HUES48 (cell line): ENCODE measurements around the gene EGR2.
"Not testable (repeated sequence)": the region's sequence is repeated elsewhere in the genome, so short reads cannot be mapped to it uniquely, and the experiment has no call there.

Experiments
- H3K27ac ChIP-seq: one replicate; pipeline ENCODE4 v1.7.0; 2013; ENCODE audit warnings: low read depth, low read length, inconsistent platforms
- H3K27me3 ChIP-seq: 2 replicates; pipeline ENCODE4 v1.6.1; 2013; ENCODE audit warnings: mild to moderate bottlenecking, low read length; ENCODE audit not compliant: control insufficient read depth, insufficient read depth
- H3K36me3 ChIP-seq: 2 replicates; pipeline ENCODE4 v1.6.1; 2013; ENCODE audit warnings: low read length; ENCODE audit not compliant: control insufficient read depth, insufficient read depth
- H3K4me1 ChIP-seq: 2 replicates; pipeline ENCODE4 v1.6.1; 2013; ENCODE audit warnings: mild to moderate bottlenecking, low read length; ENCODE audit not compliant: control insufficient read depth, insufficient read depth
- H3K4me3 ChIP-seq: 2 replicates; pipeline ENCODE4 v1.5.1; 2013; ENCODE audit warnings: mild to moderate bottlenecking, low read depth, low read length
- H3K9ac ChIP-seq: 2 replicates; pipeline ENCODE4 v1.6.1; 2013; ENCODE audit warnings: mild to moderate bottlenecking, low read depth, low read length, moderate library complexity
- H3K9me3 ChIP-seq: 2 replicates; pipeline ENCODE4 v1.6.1; 2013; ENCODE audit warnings: low read length; ENCODE audit not compliant: control insufficient read depth, insufficient read depth

Gene EGR2

GRCh38 chr10:62792261-62792660, 23.9 kb downstream of the EGR2 start:
- H3K27me3 ChIP-seq, result no peaks in the 10 kb centered on the region
- no peak overlapping the region for H3K27ac ChIP-seq
- H3K9ac ChIP-seq, result no peak overlapping the region
- H3K36me3 ChIP-seq, result no peaks in the 10 kb centered on the region
- no peaks in the 10 kb centered on the region for H3K9me3 ChIP-seq
- H3K4me1 ChIP-seq, result 0 out of 2 replicates have a peak, but pooled peaks cover 6% of the 10 kb centered on the region
- no peak overlapping the region for H3K4me3 ChIP-seq

GRCh38 chr10:62790571-62790970, 25.6 kb downstream of the EGR2 start:
- Histone ChIP-seq H3K9ac (no peak overlapping the region), H3K36me3 (no peaks in the 10 kb centered on the region), H3K27me3 (no peaks in the 10 kb centered on the region), H3K4me3 (no peak overlapping the region), H3K27ac (no peak overlapping the region), H3K9me3 (no peaks in the 10 kb centered on the region), H3K4me1 (no peaks in the 10 kb centered on the region)

- no peaks in the 10 kb centered on the region for H3K36me3 ChIP-seq
- no peaks in the 10 kb centered on the region for H3K9me3 ChIP-seq
- no peaks in the 10 kb centered on the region for H3K27me3 ChIP-seq
- H3K4me1 ChIP-seq, result no peaks in the 10 kb centered on the region
- H3K27ac ChIP-seq, result no peak overlapping the region
- H3K4me3 ChIP-seq, result no peak overlapping the region
- H3K9ac ChIP-seq, result no peak overlapping the region
Observed at GRCh38 chr10:62790019-62790555, 26.1 kb downstream of the EGR2 start.

GRCh38 chr10:62788861-62789467, 27.2 kb downstream of the EGR2 start:
- Histone ChIP-seq H3K4me3 (no peak overlapping the region), H3K4me1 (no peaks in the 10 kb centered on the region), H3K36me3 (no peaks in the 10 kb centered on the region), H3K9me3 (no peaks in the 10 kb centered on the region), H3K27ac (no peak overlapping the region), H3K9ac (no peak overlapping the region), H3K27me3 (no peaks in the 10 kb centered on the region)

GRCh38 chr10:62788285-62788684, 27.9 kb downstream of the EGR2 start:
- not testable (repeated sequence) for H3K27me3 ChIP-seq, H3K4me3 ChIP-seq, H3K4me1 ChIP-seq, H3K27ac ChIP-seq, H3K9ac ChIP-seq, H3K36me3 ChIP-seq, H3K9me3 ChIP-seq

GRCh38 chr10:62784537-62784936, 31.6 kb downstream of the EGR2 start:
- not testable (repeated sequence) for H3K9ac ChIP-seq

GRCh38 chr10:62779487-62780248, 36.5 kb downstream of the EGR2 start:
- Histone ChIP-seq H3K4me1 (no peaks in the 10 kb centered on the region), H3K9ac (no peak overlapping the region), H3K27ac (no peak overlapping the region), H3K36me3 (no peaks in the 10 kb centered on the region), H3K4me3 (no peak overlapping the region), H3K9me3 (no peaks in the 10 kb centered on the region), H3K27me3 (no peaks in the 10 kb centered on the region)

More at GRCh38 chr10:62784537-62784936, 31.6 kb downstream of the EGR2 start:
- not testable (repeated sequence) for H3K4me1 ChIP-seq, H3K4me3 ChIP-seq, H3K27ac ChIP-seq, H3K27me3 ChIP-seq, H3K36me3 ChIP-seq, H3K9me3 ChIP-seq

- Histone ChIP-seq H3K27ac (no peak overlapping the region), H3K4me1 (no peaks in the 10 kb centered on the region), H3K36me3 (no peaks in the 10 kb centered on the region), H3K9ac (no peak overlapping the region), H3K4me3 (no peak overlapping the region), H3K9me3 (no peaks in the 10 kb centered on the region), H3K27me3 (no peaks in the 10 kb centered on the region)
Observed at GRCh38 chr10:62778125-62778524, 38.0 kb downstream of the EGR2 start.

GRCh38 chr10:62772186-62772974, 43.8 kb downstream of the EGR2 start:
- Histone ChIP-seq H3K9ac (no peak overlapping the region), H3K27ac (no peak overlapping the region), H3K27me3 (no peaks in the 10 kb centered on the region), H3K4me1 (peaks cover 32% of the 10 kb centered on the region), H3K36me3 (no peaks in the 10 kb centered on the region), H3K9me3 (no peaks in the 10 kb centered on the region), H3K4me3 (no peak overlapping the region)

GRCh38 chr10:62769574-62770242, 46.5 kb downstream of the EGR2 start:
- Histone ChIP-seq H3K9ac (no peak overlapping the region), H3K27ac (peak overlapping the region; percentile 65), H3K4me3 (no peak overlapping the region), H3K9me3 (no peaks in the 10 kb centered on the region), H3K36me3 (no peaks in the 10 kb centered on the region), H3K27me3 (no peaks in the 10 kb centered on the region), H3K4me1 (peaks cover 32% of the 10 kb centered on the region)
